GM23338 (cell line): ENCODE data around the gene ZDHHC3. TPM values are rescaled to one million over a fixed set of nuclear protein-coding genes. Genes with fewer than 3 reads are reported as not detected.

Experiments
- ATAC-seq: fragments of 200-7000 bp; cut with Tn5 transposase; 3 replicates; pipeline ENCODE4 v1.9.1; 2020
- DNase-seq: peaks from one replicate; pipeline ENCODE4 v3.0.0-alpha.2; 2015; ENCODE audit warnings: low spot score
- H2AFZ ChIP-seq: fragments of 200-600 bp; sonication (generic); 2 replicates; pipeline ENCODE4 v1.8.0; 2016; ENCODE audit warnings: antibody characterized with exemption, mild to moderate bottlenecking, moderate library complexity
- H3F3A ChIP-seq: fragments of 200-600 bp; sonication (generic); replicated peaks from 2 replicates; pipeline ENCODE4 v1.8.0; 2017; ENCODE audit warnings: antibody characterized with exemption, mixed run types, low read depth
- H3K27ac ChIP-seq: fragments of 200-600 bp; sonication (generic); 2 replicates; pipeline ENCODE4 v1.6.1; 2016; ENCODE audit warnings: low read depth
- H3K27me3 ChIP-seq: fragments of 200-600 bp; sonication (generic); 2 replicates; pipeline ENCODE4 v1.8.0; 2016; ENCODE audit warnings: mild to moderate bottlenecking, mixed run types, moderate library complexity; ENCODE audit not compliant: insufficient read depth
- H3K36me3 ChIP-seq: fragments of 200-600 bp; sonication (generic); 2 replicates; pipeline ENCODE4 v1.8.0; 2016; ENCODE audit warnings: mild to moderate bottlenecking; ENCODE audit not compliant: insufficient read depth
- H3K4me1 ChIP-seq: fragments of 200-600 bp; sonication (generic); 2 replicates; pipeline ENCODE4 v1.8.0; 2016; ENCODE audit warnings: mild to moderate bottlenecking, moderate library complexity; ENCODE audit not compliant: insufficient read depth
- H3K4me2 ChIP-seq: fragments of 200-600 bp; sonication (generic); 2 replicates; pipeline ENCODE4 v1.7.1; 2017; ENCODE audit warnings: mixed run types
- H3K4me3 ChIP-seq: fragments of 200-600 bp; sonication (generic); 2 replicates; pipeline ENCODE4 v1.6.1; 2016; ENCODE audit warnings: mixed run types
- H3K79me2 ChIP-seq: fragments of 200-600 bp; sonication (generic); replicated peaks from 2 replicates; pipeline ENCODE4 v1.8.0; 2017; ENCODE audit warnings: mild to moderate bottlenecking; ENCODE audit not compliant: insufficient read depth
- H3K9me2 ChIP-seq: fragments of 200-600 bp; sonication (generic); 2 replicates; pipeline ENCODE4 v1.8.0; 2017; ENCODE audit not compliant: insufficient read depth
- H4K20me1 ChIP-seq: fragments of 200-600 bp; sonication (generic); replicated peaks from 2 replicates; pipeline ENCODE4 v1.8.0; 2017; ENCODE audit warnings: mild to moderate bottlenecking; ENCODE audit not compliant: insufficient read depth
- H3K27ac Mint-ChIP-seq: 2 replicates; pipeline ENCODE4 v1.8.0; 2020; ENCODE audit warnings: inconsistent platforms, mild to moderate bottlenecking, moderate library complexity, mixed read lengths
- H3K27me3 Mint-ChIP-seq: 3 replicates; pipeline ENCODE4 v1.8.0; 2022; ENCODE audit warnings: low read depth, mild to moderate bottlenecking, moderate library complexity, mixed read lengths, inconsistent platforms; ENCODE audit not compliant: insufficient read depth, poor library complexity
- H3K36me3 Mint-ChIP-seq: 3 replicates; pipeline ENCODE4 v1.8.0; 2021; ENCODE audit warnings: low read depth, mild to moderate bottlenecking, inconsistent platforms, moderate library complexity, mixed read lengths
- H3K4me1 Mint-ChIP-seq: 3 replicates; pipeline ENCODE4 v1.8.0; 2020; ENCODE audit warnings: mild to moderate bottlenecking, inconsistent platforms, mixed read lengths
- H3K4me3 Mint-ChIP-seq: 3 replicates; pipeline ENCODE4 v1.8.0; 2021; ENCODE audit warnings: moderate library complexity, mild to moderate bottlenecking, inconsistent platforms, mixed read lengths
- H3K9me3 Mint-ChIP-seq: 3 replicates; pipeline ENCODE4 v1.8.0; 2020; ENCODE audit warnings: moderate library complexity, mild to moderate bottlenecking, inconsistent platforms, mixed read lengths
- CREB1 ChIP-seq: fragments of 250-450 bp; sonication (Bioruptor Pico); IDR thresholded peaks from 2 replicates; pipeline ENCODE4 v1.5.0; 2020; ENCODE audit warnings: low read depth, mild to moderate bottlenecking, moderate library complexity
- CTCF ChIP-seq, 2 experiments: fragments of 200-600 bp in 1 of 2; sonication (generic) in 1 of 2; conservative IDR thresholded peaks; 2 replicates each; pipeline versions ENCODE4 v1.5.1 to v1.6.1; 2016 to 2017; ENCODE audit warnings: antibody characterized with exemption in 2 of 2, low read depth in 2 of 2, mild to moderate bottlenecking in 2 of 2, moderate library complexity in 1 of 2
- ETS1 ChIP-seq: IDR thresholded peaks from 2 replicates; pipeline ENCODE4 v1.6.1; 2016; ENCODE audit warnings: antibody characterized with exemption
- EZH2 ChIP-seq: fragments of 200-600 bp; sonication (generic); IDR thresholded peaks from one replicate; pipeline ENCODE4 v1.8.0; 2017; ENCODE audit warnings: antibody characterized with exemption, mild to moderate bottlenecking, low read depth; ENCODE audit not compliant: unreplicated experiment
- EZH2phosphoT487 ChIP-seq: fragments of 200-600 bp; sonication (generic); IDR thresholded peaks from one replicate; pipeline ENCODE4 v1.8.1; 2018; ENCODE audit warnings: antibody characterized with exemption; ENCODE audit not compliant: unreplicated experiment
- JUNB ChIP-seq: IDR thresholded peaks from one replicate; pipeline ENCODE4 v1.6.1; 2016; ENCODE audit warnings: antibody characterized with exemption; ENCODE audit not compliant: unreplicated experiment
- NANOG ChIP-seq: IDR thresholded peaks from 2 replicates; pipeline ENCODE4 v1.6.1; 2016; ENCODE audit warnings: antibody characterized with exemption, borderline replicate concordance
- POLR2AphosphoS5 ChIP-seq: IDR thresholded peaks from 2 replicates; pipeline ENCODE4 v1.6.1; 2016; ENCODE audit warnings: antibody characterized with exemption, low read depth
- REST ChIP-seq: IDR thresholded peaks from one replicate; pipeline ENCODE4 v1.6.1; 2018; ENCODE audit warnings: antibody characterized with exemption; ENCODE audit not compliant: unreplicated experiment
- STAT1 ChIP-seq: IDR thresholded peaks from one replicate; pipeline ENCODE4 v1.6.1; 2016; ENCODE audit warnings: antibody characterized with exemption; ENCODE audit not compliant: unreplicated experiment
- ZNF114 ChIP-seq: fragments of 250-450 bp; sonication (Bioruptor Pico); IDR thresholded peaks from 2 replicates; pipeline ENCODE4 v1.5.0; 2020; ENCODE audit warnings: mild to moderate bottlenecking, moderate library complexity
- ZNF331 ChIP-seq: fragments of 250-450 bp; sonication (Bioruptor Pico); IDR thresholded peaks from 2 replicates; pipeline ENCODE4 v1.5.0; 2020; ENCODE audit warnings: low read depth, mild to moderate bottlenecking, moderate library complexity
- ZNF462 ChIP-seq: fragments of 250-450 bp; sonication (Bioruptor Pico); IDR thresholded peaks from 2 replicates; pipeline ENCODE4 v1.5.0; 2020; ENCODE audit warnings: mild to moderate bottlenecking, moderate library complexity
- polyA plus RNA-seq: library from polyadenylated mRNA; unstranded; fragments of >200 nt; fragmentation: Nextera tagmentation; extraction: Ambion mirVana; gene quantifications from 2 replicates; pipeline ENCODE4 v1.2.1, GENCODE V29; 2016
- total RNA-seq: library from RNA; depleted of rRNA; stranded (reverse); fragments of >200 nt; shearing (Covaris generic); gene quantifications from 2 replicates; pipeline ENCODE4 v1.2.3, GENCODE V29; 2014

Gene ZDHHC3
- total and polyA plus RNA-seq, 2 experiments from 2014 or later, result 28.9 to 84.2 TPM

GRCh38 chr3:44906997-44907396 is 69.0 kb downstream of the ZDHHC3 start:
- no peak for DNase-seq
- peaks cover 4% of the 10 kb centered on the region; the same call in 1 of the 2 replicates for H3K9me2 ChIP-seq
- H3K27me3 ChIP-seq, result no peaks in the 10 kb centered on the region
- no peaks in the 10 kb centered on the region for H3K36me3 ChIP-seq
- no peaks in the 10 kb centered on the region for H3K4me1 ChIP-seq
- peaks cover 3% of the 10 kb centered on the region; the same call in 1 of the 3 replicates for H3K9me3 Mint-ChIP-seq
- H4K20me1 ChIP-seq, result no peaks in the 10 kb centered on the region
- H3K4me1 Mint-ChIP-seq, result no peaks in the 10 kb centered on the region
- no peak for ATAC-seq
- H3F3A ChIP-seq, result no peaks in the 10 kb centered on the region
- H3K36me3 Mint-ChIP-seq, result no peaks in the 10 kb centered on the region; the same call in 2 of the 3 replicates
- no peak overlapping the region for H3K4me3 ChIP-seq
- TF ChIP-seq ZNF462 (CRISPR knock-in tag) (no peak), STAT1 (no peak), CTCF (conservative IDR thresholded peaks at IDR 0.05; ENCODE audit: low read depth in 2 of 2) (no peak), NANOG (no peak), ZNF114 (no peak), JUNB (no peak), POLR2AphosphoS5 (no peak), ZNF331 (CRISPR knock-in tag) (no peak), CREB1 (CRISPR knock-in tag) (no peak), EZH2 (no peak), ETS1 (no peak), EZH2phosphoT487 (no peak), REST (no peak)
- H3K79me2 ChIP-seq, result no peaks in the 10 kb centered on the region
- no peak overlapping the region for H2AFZ ChIP-seq
- peaks cover 6% of the 10 kb centered on the region for H3K27me3 Mint-ChIP-seq
- H3K4me3 Mint-ChIP-seq, result no peak overlapping the region
- H3K27ac ChIP-seq, result no peak overlapping the region
- no peak overlapping the region for H3K27ac Mint-ChIP-seq
- H3K4me2 ChIP-seq, result no peak overlapping the region
